ENCODE data around the gene TTC17.
"Not testable (repeated sequence)": the region's sequence is repeated elsewhere in the genome, so short reads cannot be mapped to it uniquely, and the experiment has no call there.

TTC17 gene

DNA sequence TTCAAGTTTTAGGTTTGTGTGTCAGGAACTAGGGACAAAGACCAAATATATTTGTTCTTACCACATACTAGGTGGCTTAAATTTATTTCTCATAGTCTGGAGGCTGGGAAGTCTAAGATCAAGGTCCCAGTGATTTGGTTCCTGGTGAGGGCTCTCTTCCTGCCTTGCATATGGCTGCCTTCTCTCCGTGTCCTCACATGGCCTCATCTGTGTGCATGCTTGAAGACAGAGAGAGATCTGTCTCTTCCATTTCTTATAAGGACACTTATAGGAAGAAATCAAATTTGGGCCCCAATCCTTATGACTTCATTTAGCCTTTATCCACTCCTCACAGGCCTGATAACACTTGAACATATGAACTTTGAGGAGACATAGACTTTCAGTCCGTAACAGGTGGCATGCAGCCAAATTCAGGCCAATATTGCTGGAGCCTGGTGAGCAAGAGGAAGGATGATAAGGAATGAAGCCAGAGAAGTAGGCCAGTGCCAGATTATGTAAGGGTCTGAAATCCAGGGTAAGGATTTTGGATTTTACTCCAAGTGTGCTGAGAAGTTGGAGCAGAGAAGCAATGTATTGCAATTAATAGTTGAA is 35.1 kb downstream of the TTC17 start:
- DNase-seq = no peak

DNA sequence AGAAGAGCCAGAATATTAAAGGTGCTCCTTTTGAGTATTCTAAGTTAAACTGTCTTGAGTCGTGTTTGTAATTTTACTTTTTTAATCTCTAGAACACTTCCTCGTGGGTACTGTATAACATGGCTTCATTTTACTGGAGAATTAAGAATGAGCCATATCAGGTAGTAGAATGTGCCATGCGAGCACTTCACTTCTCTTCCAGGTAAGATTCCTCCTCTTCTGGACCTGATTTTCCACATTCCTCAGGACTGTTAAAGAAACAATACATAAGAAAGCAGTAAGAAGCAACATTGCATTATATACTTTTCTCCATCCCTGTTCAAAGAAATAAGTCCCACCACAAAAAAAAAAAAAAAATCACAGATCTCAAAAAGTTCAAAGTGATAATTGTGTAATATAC is 37.9 kb downstream of the TTC17 start:
- DNase-seq = no peak

DNA sequence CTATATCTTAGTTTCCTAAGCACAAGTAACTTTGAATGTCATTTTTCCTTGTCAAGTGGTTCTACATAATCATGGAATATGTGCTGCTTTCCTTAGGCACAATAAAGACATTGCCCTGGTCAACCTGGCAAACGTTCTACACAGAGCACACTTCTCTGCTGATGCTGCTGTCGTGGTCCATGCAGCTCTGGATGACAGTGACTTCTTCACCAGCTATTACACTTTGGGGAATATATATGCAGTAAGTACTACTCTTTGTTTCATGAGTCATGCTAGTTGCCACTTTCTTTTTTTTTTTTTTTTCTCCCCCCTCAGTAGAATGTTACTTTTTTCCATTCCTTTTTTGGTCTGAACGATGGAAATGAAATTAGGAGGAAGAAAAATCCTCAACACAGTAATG is 38.5 kb downstream of the TTC17 start:
- no peak for DNase-seq

GRCh38 chr11:43399983-43400630 is 41.4 kb downstream of the TTC17 start:
- DNase-seq = no peak

- DNase-seq = no peak
Observed at GRCh38 chr11:43401252-43401651, 42.5 kb downstream of the TTC17 start.

- DNase-seq = not testable (repeated sequence)
Observed at GRCh38 chr11:43401811-43402210, 43.1 kb downstream of the TTC17 start.

GRCh38 chr11:43403357-43404231 is 44.9 kb downstream of the TTC17 start:
- DNase-seq = no peak

- DNase-seq = no peak
Observed at GRCh38 chr11:43404406-43404805, 45.7 kb downstream of the TTC17 start.

- no peak for DNase-seq
Observed at GRCh38 chr11:43404836-43405479, 46.2 kb downstream of the TTC17 start.

GRCh38 chr11:43408277-43408676 is 49.6 kb downstream of the TTC17 start:
- no peak for DNase-seq

DNA sequence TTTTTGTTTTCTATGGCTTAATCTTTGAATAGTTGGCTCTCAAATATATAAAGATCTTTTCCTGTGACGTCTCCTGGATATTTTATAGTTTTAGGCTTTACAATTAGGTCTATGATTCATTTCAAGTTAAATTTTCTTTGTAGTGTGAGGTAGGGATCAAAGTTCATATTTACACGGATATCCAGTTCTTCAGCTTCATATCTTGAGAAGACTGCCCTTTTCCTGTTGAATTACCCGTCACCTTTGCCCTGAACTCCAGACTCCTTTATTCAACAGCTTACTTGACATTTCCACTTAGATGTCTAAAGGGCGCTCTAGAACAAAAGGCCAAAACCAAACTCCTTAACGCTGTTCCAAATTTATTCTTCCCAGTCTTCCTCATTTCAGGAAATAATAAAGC is 51.7 kb downstream of the TTC17 start:
- DNase-seq = no peak

GRCh38 chr11:43418197-43418596 is 59.5 kb downstream of the TTC17 start:
- no peak for DNase-seq

GRCh38 chr11:43419460-43419859 is 60.7 kb downstream of the TTC17 start:
- DNase-seq = peak; percentile 13

GRCh38 chr11:43427971-43428370 is 69.3 kb downstream of the TTC17 start:
- DNase-seq = no peak

DNA sequence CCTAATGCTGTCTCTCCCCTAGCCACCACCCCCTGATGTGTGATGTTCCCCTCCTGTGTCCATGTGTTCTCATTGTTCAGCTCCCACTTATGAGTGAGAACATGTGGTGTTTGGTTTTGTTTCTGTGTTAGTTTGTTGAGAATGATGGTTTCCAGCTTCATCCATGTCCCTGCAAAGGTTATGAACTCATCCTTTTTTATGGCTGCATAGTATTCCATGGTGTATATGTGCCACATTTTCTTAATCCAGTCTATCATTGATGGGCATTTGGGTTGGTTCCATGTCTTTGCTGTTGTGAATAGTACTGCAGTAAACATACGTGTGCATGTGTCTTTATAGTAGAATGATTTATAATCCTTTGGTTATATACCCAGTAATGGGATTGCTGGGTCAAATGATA is 72.2 kb downstream of the TTC17 start:
- DNase-seq = not testable (repeated sequence)

GRCh38 chr11:43434893-43435292 is 76.2 kb downstream of the TTC17 start:
- no peak for DNase-seq

- DNase-seq = no peak
Observed at GRCh38 chr11:43440486-43440885, 81.8 kb downstream of the TTC17 start.

DNA sequence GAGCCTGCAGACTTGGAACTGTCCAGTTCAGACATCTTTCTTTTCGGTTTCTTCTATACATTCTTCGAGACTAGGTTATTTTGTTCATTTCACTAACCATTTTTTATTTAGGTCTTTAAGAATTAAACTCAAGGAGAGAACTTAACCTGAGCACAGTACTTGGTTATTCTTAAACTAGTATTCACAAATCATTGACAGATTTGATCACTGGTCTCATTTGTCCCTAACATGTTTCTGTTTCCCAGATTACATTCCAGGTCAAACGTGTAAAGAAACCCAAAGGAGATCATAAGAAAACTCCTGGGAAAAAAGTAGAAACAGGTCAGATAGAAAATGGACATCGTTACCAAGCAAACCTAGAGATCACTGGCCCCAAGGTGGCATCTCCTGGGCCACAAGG is 85.1 kb downstream of the TTC17 start:
- no peak for DNase-seq

DNA sequence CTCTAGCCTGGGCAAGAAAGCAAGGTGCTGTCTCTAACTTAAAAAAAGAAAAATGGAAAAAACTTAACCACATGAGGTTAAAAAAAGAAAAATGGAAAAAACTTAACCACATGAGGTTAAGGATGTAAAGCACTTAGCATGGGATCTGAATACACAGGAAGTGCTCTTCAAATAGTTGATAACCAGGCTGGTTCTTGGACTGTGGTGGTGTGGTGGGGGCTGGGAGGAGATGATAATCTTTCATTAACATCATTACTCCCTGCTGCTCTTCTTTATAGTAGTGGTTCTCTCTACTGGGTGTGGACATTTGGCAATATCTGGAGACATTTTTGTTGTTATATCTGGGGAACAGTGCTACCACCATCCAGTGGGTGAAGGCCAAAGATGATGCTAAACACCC is 88.4 kb downstream of the TTC17 start:
- DNase-seq = no peak

- DNase-seq = no peak
Observed at GRCh38 chr11:43458486-43458885, 99.8 kb downstream of the TTC17 start.

DNA sequence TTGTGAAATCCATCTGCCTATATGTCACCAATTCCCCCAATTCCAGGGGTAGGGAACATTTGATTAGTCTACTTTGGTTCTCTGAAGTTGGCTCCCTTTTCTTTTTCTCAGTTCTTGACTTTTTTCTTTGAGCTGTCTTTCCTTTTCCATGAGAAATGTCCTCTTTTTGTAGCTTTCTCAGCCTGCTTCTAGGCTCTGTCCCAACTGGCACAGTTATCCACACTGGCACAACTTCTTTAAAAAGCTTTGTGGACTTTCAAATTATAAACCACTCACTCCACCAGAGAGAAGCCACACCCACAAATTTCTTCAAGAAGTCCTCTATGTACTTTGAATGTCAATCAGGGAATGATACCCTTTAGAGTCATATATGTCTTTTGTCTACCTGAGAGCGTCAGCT is 100.5 kb downstream of the TTC17 start:
- no peak for DNase-seq

DNA sequence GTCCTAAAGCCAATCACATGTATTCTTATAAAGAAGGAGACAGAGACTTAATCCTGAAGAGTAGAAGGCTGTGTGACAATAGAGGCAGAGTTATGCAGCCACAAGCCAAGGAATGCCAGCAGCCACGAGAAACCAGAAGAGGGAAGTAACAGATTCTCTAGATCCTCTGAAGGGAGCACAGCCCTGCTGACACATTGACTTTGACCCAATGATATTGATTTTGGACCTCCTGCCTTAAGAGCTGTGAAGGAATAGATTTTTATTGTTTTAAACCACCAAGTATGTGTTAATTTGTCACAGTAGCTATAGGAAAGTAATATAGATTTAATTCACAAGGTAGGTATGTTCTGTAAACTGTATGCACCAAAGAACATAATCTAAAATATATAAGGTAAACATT is 103.6 kb downstream of the TTC17 start:
- no peak for DNase-seq

- no peak for DNase-seq
Observed at GRCh38 chr11:43467958-43468357, 109.2 kb downstream of the TTC17 start.

GRCh38 chr11:43477491-43477890 is 118.8 kb downstream of the TTC17 start:
- not testable (repeated sequence) for DNase-seq

Measured in DMS79 treated with DMSO at 0.1 percent for 48 hours (cell line).